HL-60 (cell line): Measurements from ENCODE around the gene RRP7A.
A peak's percentile ranks its signal among the peaks of the same experiment; 100 is the strongest.
"Not testable (repeated sequence)": the region's sequence is repeated elsewhere in the genome, so short reads cannot be mapped to it uniquely, and the experiment has no call there.

Experiments
- DNase-seq, 2 experiments: peaks; one replicate each; pipeline ENCODE4 v3.0.0-alpha.2; 2010 to 2020; ENCODE audit warnings: low read depth in 1 of 2, low spot score in 1 of 2
- H3K27ac ChIP-seq: fragments of 250-450 bp; sonication (Bioruptor Pico); replicated peaks from 2 replicates; pipeline ENCODE4 v1.5.1; 2020; ENCODE audit warnings: mild to moderate bottlenecking, moderate library complexity
- H3K27me3 ChIP-seq: fragments of 250-450 bp; sonication (Bioruptor Pico); 2 replicates; pipeline ENCODE4 v1.5.1; 2021; ENCODE audit warnings: mild to moderate bottlenecking, moderate library complexity; ENCODE audit not compliant: insufficient read depth, poor library complexity, severe bottlenecking
- H3K4me3 ChIP-seq: replicated peaks from 2 replicates; pipeline ENCODE4 v1.5.1; 2011; ENCODE audit warnings: mild to moderate bottlenecking, control low read depth, low read length; ENCODE audit not compliant: insufficient read depth
- CTCF ChIP-seq: IDR thresholded peaks from one replicate; pipeline ENCODE4 v1.5.1; 2011; ENCODE audit warnings: low read length, control low read depth, inconsistent platforms; ENCODE audit not compliant: insufficient read depth
- GABPA ChIP-seq: IDR thresholded peaks from 2 replicates; pipeline ENCODE4 v1.6.1; 2012; ENCODE audit warnings: low read depth
- POLR2AphosphoS5 ChIP-seq: IDR thresholded peaks from 2 replicates; pipeline ENCODE4 v1.6.1; 2012; ENCODE audit warnings: low read depth
- REST ChIP-seq: IDR thresholded peaks from 2 replicates; pipeline ENCODE4 v1.6.1; 2012; ENCODE audit warnings: low read depth; ENCODE audit not compliant: insufficient replicate concordance
- SPI1 ChIP-seq: IDR thresholded peaks from 2 replicates; pipeline ENCODE4 v1.6.1; 2012; ENCODE audit warnings: low read depth, mild to moderate bottlenecking, borderline replicate concordance
- long read RNA-seq: library from polyadenylated mRNA; unstranded; transcript quantifications from one replicate; pipeline ENCODE4 v2.0.0, GENCODE V29; 2020

RRP7A gene
- long read RNA-seq, transcript RRP7A-201 (7 exons, 3,801 nt) = major isoform, 481 of 526 reads
- long read RNA-seq, partial matches to known transcripts = 8 of 526 reads
- long read RNA-seq, other reads (novel, unspliced or antisense) = 37 of 526 reads

- no peaks in the 10 kb centered on the region for H3K27me3 ChIP-seq
- peak within 1 kb of the TSS; percentile 85 for H3K4me3 ChIP-seq
- peak; percentile 82 for TF ChIP-seq SPI1
- TF ChIP-seq REST = peak; percentile 51
- peak; percentile 55; the same call in 1 of the 2 replicates for TF ChIP-seq POLR2AphosphoS5
- no peak for TF ChIP-seq GABPA
- DNase-seq = peak; percentile 65 to 66
- H3K27ac ChIP-seq = peak within 1 kb of the TSS; percentile 81
These were observed at the start of gene RRP7A for GRCh38 chr22:42519525-42520401. Gene RRP7A, minus strand, starts transcription at chr22:42519796. Its CDS starts 10 bp downstream, at chr22:42519786.

- H3K27me3 ChIP-seq, H3K4me3 ChIP-seq, H3K27ac ChIP-seq, DNase-seq: not testable (repeated sequence)
These were observed 48.4 kb upstream of the RRP7A start for GRCh38 chr22:42567950-42568349.

- H3K27me3 ChIP-seq = no peaks in the 10 kb centered on the region
These were observed 46.4 kb upstream of the RRP7A start for GRCh38 chr22:42565956-42566355.

GRCh38 chr22:42564699-42565098 lies 45.1 kb upstream of the RRP7A start:
- TF ChIP-seq POLR2AphosphoS5 (no peak), SPI1 (no peak), CTCF (no peak), GABPA (no peak), REST (no peak)
- no peaks in the 10 kb centered on the region for H3K27me3 ChIP-seq
- H3K27ac ChIP-seq = no peak overlapping the region
- H3K4me3 ChIP-seq = no peak overlapping the region
- DNase-seq = no peak

More at GRCh38 chr22:42565956-42566355, 46.4 kb upstream of the RRP7A start:
- TF ChIP-seq SPI1 = no peak
- no peak for DNase-seq
- no peak overlapping the region for H3K27ac ChIP-seq
- H3K4me3 ChIP-seq = no peak overlapping the region

GRCh38 chr22:42563943-42564342 lies 44.3 kb upstream of the RRP7A start:
- not testable (repeated sequence) for H3K27me3 ChIP-seq, H3K4me3 ChIP-seq, DNase-seq, H3K27ac ChIP-seq

GRCh38 chr22:42562684-42563083 lies 43.1 kb upstream of the RRP7A start:
- DNase-seq = no peak
- Histone ChIP-seq H3K4me3 (no peak overlapping the region), H3K27ac (peak overlapping the region; percentile 65), H3K27me3 (no peaks in the 10 kb centered on the region)
- TF ChIP-seq CTCF (no peak), SPI1 (no peak), POLR2AphosphoS5 (no peak), REST (no peak), GABPA (no peak)
